ENCODE results near the gene GADD45B. TPM values are rescaled to one million over a fixed set of nuclear protein-coding genes. Genes with fewer than 3 reads are reported as not detected.
"Not testable (repeated sequence)": the region's sequence is repeated elsewhere in the genome, so short reads cannot be mapped to it uniquely, and the experiment has no call there.

GADD45B gene
- polyA plus RNA-seq, 1 donor from 2014 or later, result 98.0 TPM

DNA sequence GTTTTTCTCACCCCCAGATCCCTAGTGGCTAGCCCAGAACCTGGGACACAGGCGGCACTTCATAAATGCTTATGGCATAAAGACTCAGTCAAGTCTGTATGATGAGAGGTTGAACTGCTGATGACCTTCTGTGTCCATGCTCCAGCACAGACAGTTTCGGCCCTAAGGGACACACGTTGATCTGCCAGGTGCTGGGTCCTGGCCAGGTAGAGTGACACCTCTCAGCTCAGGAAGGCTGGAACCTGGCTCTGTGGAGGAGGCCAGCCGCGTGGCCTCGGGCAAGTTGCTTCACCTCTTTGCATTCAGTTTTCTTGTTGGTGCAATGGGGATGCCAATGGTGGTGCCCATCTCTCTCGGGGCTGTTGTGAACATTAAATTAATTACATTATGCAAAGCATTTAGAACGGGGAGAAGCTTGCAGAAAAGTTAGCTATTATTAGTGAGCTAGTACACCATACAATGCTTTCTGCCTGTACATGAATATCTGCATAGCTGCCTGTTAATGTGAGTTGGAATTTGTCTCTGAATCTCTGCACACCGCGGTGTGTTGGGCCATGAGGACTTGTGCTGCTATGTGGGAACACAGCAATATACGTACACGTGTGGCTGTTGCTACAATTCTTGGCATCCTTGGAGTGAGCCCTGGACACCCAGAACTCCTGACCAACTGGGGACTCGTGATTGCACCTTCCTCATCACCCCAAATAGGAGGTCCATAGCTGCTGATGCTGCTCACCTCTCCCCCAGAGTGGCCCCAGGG, 8.4 kb downstream of the GADD45B start:
- H3K36me3 Mint-ChIP-seq, result peaks cover 3% of the 10 kb centered on the region
- peak overlapping the region in 1 of 4 donors; percentile 36 for H3K4me3 Mint-ChIP-seq
- peak overlapping the region; percentile 17 to 86 (median 45) for H3K27ac Mint-ChIP-seq

DNA sequence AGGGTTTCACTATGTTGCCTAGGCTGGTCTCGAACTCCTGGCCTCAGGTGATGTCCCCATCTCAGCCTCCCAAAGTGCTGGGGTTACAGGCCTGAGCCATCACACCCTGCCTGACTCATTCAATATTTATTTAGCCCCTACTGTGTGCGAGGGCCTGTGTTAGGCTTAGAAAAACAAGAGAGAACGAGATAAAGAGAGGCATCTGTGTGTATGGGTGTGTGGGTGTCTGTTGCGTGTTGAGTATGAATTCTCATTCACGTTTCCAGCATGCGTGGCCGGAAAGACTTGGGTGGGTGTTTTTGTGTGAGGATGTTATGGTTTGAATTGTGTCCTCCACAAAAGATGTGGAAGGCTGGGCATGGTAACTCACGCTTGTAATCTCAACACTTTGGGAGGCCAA, 9.5 kb downstream of the GADD45B start:
- Mint-ChIP-seq H3K9me3 (peaks cover 0 to 6% (median 5%) of the 10 kb centered on the region in 3 donors), H3K27ac (peak overlapping the region; percentile 45 to 87 (median 73)), H3K4me3 (no peak overlapping the region), H3K36me3 (peaks cover 3% of the 10 kb centered on the region), H3K27me3 (peaks cover 17% of the 10 kb centered on the region), H3K4me1 (peaks cover 9 to 22% (median 21%) of the 10 kb centered on the region in 3 donors)

More for the DNA sequence above, 8.4 kb downstream of the GADD45B start:
- Mint-ChIP-seq H3K4me1 (peaks cover 9 to 23% (median 15%) of the 10 kb centered on the region in 3 donors), H3K9me3 (peaks cover 0 to 6% (median 5%) of the 10 kb centered on the region in 3 donors), H3K27me3 (peaks cover 11% of the 10 kb centered on the region)

DNA sequence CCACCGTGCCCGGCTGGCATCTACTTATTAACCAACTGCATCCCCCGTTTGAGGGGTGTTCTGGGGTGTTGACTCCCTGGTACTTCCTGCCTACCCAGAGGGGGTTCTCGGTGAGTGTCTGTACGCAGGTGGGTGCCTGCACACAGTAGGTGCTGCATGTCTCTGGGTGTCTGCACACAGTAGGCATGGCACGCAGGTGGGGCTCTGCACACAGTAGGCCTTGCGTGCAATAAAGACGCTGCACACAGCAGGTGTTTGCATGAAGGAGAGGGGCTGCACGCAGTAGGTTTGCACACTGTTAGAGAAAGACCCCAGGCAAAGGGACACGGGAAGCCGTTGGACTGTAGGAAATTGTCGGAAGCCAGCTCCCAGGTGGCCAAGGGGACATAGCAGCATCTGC, 11.2 kb downstream of the GADD45B start:
- H3K36me3 Mint-ChIP-seq, result peaks cover 2% of the 10 kb centered on the region
- H3K4me1 Mint-ChIP-seq, result peaks cover 19 to 31% (median 27%) of the 10 kb centered on the region in 3 donors
- H3K4me3 Mint-ChIP-seq, result peak overlapping the region in 2 of 4 donors; percentile 27 to 49
- peaks cover 0 to 6% (median 5%) of the 10 kb centered on the region in 3 donors for H3K9me3 Mint-ChIP-seq
- peaks cover 28% of the 10 kb centered on the region for H3K27me3 Mint-ChIP-seq
- peak overlapping the region in 1 of 3 donors; percentile 87 for H3K27ac Mint-ChIP-seq

DNA sequence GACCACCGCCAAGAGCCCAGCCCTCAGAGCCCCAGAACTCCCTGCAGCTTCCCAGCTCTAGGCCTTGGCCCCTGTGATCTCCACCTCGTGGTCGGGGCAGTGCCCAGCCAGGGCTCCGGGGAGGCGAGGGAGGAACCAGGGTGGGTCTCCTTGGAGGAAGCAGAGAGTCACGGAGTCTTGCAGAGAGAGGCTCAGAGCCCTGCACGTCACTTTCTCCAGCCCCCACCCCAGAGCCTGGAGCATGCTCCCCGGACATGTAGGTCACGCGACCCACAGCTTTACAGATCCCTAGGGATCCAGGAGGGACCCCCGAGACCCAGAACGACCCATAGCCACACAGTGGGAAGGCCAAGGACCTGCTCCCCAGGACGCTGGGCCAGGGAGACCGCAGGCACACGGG, 11.9 kb downstream of the GADD45B start:
- Mint-ChIP-seq H3K4me1 (peaks cover 19 to 31% (median 27%) of the 10 kb centered on the region in 3 donors), H3K4me3 (peak overlapping the region in 2 of 4 donors; percentile 16 to 60), H3K36me3 (peaks cover 2% of the 10 kb centered on the region), H3K27ac (peak overlapping the region; percentile 73 to 87 (median 81)), H3K27me3 (peaks cover 31% of the 10 kb centered on the region), H3K9me3 (peaks cover 0 to 6% (median 5%) of the 10 kb centered on the region in 3 donors)

DNA sequence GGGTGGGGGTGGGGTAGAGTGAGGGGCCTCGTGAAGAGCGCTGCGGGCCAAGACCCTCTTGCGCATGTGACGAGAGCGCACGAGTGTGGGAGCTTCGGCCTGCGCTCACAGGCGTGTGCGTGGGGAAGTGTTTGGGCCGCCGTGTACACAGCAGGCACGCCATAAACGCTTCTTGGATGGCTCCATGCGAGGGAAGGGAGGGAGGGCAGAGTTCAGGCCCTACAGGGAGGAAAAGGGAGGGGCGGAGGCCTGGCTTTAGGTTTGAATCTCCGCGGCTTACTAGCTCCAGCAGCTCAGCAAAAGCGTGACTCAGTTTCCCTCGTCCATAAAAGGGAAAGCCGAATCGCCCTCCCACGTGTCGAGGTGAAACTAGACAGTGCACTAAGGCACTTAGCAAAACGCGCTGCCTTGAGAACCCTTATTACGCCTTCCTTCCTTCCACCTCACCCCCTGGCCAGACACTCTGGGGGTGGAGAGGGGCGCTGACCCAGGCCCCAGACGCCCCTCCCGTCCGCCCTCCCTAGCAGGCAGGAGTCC, 12.5 kb downstream of the GADD45B start:
- Mint-ChIP-seq H3K4me3 (peak overlapping the region in 3 of 4 donors; percentile 30 to 63 (median 34)), H3K36me3 (peaks cover 2% of the 10 kb centered on the region), H3K27me3 (peaks cover 31% of the 10 kb centered on the region), H3K4me1 (peaks cover 19 to 31% (median 27%) of the 10 kb centered on the region in 3 donors), H3K27ac (peak overlapping the region; percentile 31 to 81 (median 50)), H3K9me3 (peaks cover 0 to 6% (median 5%) of the 10 kb centered on the region in 3 donors)

DNA sequence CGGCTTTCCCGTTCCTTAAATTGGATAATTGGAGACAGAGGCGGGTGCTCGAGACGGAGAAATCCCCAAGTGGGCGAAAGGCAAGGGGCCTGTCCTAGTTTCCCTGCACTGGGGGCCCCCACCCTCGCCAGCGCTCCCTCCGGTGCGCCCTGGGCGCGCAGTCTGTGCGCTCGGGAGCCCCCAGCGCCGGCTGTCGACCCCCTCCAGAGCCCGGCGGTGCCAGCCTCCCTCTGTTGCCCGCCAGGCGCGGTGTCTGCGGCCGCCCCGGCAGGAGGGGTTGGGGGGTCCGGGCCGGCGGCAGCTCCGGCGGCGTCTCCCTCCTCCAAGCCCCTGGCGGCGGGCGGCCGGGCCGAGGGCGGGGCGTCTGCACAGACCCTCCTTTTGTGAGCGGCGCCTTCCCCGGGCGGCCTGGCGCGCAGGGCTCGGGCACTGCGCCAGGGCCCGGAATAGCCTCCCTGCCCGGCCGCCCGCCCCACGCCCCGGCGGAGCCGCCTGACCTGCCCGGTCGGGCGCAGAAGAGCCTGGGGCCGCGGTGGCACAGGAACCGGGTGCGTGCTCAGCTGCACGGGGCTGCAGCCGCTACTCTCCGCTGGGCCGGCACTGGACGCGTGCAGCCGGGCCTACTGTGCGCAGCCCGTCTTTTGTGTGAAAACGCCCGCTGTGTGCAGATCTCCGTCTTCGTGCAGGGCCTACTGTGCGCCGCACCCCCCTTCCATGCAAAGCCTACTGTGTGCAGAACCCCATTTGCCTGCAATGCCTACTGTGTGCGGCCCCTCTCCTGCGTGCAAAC, 13.2 kb downstream of the GADD45B start:
- Mint-ChIP-seq H3K27me3 (peaks cover 31% of the 10 kb centered on the region), H3K4me1 (peaks cover 24 to 36% (median 29%) of the 10 kb centered on the region in 3 donors), H3K36me3 (peaks cover 2% of the 10 kb centered on the region), H3K27ac (peak overlapping the region; percentile 31 to 81 (median 70)), H3K4me3 (peak overlapping the region in 3 of 4 donors; percentile 42 to 65 (median 63)), H3K9me3 (peaks cover 0 to 1% (median 0%) of the 10 kb centered on the region in 3 donors)

DNA sequence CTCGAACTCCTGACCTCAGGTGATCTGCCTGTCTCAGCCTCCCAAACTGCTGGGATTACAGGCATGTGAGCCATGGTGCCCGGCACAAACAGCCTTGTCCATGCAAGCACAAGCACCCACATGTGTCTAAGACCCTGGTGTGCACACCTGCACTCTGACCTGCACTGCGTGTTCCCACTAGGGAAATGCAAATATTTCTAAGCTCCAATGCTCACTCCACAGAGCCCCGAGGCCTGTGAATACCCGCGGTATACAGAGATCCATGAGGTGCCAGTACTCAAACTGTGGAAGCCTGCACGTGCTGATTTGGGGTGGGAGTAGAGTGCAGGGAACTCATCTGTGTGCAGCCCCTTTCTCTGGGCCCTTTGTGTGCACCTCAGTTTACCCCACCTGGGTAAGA, 14.7 kb downstream of the GADD45B start:
- H3K4me3 Mint-ChIP-seq, result peak overlapping the region in 3 of 4 donors; percentile 41 to 60 (median 54)
- H3K36me3 Mint-ChIP-seq, result peaks cover 2% of the 10 kb centered on the region
- peak overlapping the region; percentile 53 to 95 (median 91) for H3K27ac Mint-ChIP-seq
- H3K4me1 Mint-ChIP-seq, result peaks cover 24 to 33% (median 27%) of the 10 kb centered on the region in 3 donors
- peaks cover 0 to 1% (median 0%) of the 10 kb centered on the region in 3 donors for H3K9me3 Mint-ChIP-seq
- H3K27me3 Mint-ChIP-seq, result peaks cover 35% of the 10 kb centered on the region

DNA sequence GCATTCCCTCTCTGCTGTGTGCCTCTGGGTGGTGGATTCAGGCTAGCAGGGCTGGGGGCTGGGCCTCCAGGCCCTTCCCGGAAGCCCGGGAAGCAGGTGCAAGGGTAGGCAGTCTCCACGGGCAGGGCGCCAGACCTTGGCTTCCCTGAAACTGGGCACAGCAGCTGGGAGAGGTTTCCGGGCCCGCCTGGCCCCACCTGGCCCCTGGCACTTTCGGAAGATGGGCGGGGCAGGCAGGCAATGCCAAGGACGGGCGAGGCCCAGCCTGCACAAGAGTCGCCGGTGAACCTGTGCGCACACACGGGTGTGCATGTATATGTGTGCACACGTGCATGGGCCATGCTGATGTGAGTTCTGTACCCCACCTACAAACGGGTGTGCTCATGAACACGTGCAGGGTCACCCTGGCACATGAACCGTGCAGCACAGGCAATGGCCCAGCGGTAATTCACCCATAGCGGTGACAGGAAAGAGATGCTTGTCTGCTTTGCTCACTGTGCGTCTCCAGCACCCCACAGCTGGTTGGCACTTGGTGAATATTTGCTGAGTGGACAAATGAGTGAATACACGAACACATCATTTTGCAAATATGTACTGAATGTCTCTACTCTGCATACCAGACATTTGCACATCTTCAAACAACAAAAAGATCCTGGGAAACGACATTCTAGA, 15.3 kb downstream of the GADD45B start:
- Mint-ChIP-seq H3K4me1 (peaks cover 20 to 30% (median 21%) of the 10 kb centered on the region in 3 donors), H3K27ac (peak overlapping the region in 2 of 3 donors; percentile 91 to 95), H3K4me3 (peak overlapping the region; percentile 48 to 85 (median 69)), H3K9me3 (peaks cover 0 to under 1% (median 0%) of the 10 kb centered on the region in 3 donors), H3K27me3 (peaks cover 33% of the 10 kb centered on the region), H3K36me3 (peaks cover 2% of the 10 kb centered on the region)

DNA sequence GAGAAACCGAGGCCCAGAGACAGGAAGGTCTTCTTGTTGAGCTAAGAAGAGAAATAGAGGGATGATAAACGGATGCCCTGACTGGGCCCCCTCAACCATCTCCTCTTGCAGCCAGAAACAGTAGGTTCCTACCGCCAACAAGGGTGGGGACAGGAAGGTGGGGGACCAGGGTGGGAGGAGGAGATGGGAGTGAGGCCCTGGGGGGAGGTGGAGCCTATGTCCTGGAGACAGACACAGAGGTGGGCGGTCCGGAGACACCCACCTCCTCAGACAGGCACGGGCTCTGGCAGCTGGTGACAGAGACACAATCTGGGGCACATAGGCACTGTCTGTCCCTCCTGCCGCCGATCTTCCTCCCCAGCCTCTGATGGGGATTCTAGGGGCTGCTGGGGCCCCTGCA, 16.9 kb downstream of the GADD45B start:
- peak overlapping the region in 2 of 3 donors; percentile 63 to 67 for H3K27ac Mint-ChIP-seq
- peak overlapping the region in 3 of 4 donors; percentile 25 to 34 (median 29) for H3K4me3 Mint-ChIP-seq
- peaks cover 2% of the 10 kb centered on the region for H3K36me3 Mint-ChIP-seq
- no peaks in the 10 kb centered on the region for H3K9me3 Mint-ChIP-seq
- peaks cover 30% of the 10 kb centered on the region for H3K27me3 Mint-ChIP-seq
- peaks cover 15 to 30% (median 21%) of the 10 kb centered on the region in 3 donors for H3K4me1 Mint-ChIP-seq

DNA sequence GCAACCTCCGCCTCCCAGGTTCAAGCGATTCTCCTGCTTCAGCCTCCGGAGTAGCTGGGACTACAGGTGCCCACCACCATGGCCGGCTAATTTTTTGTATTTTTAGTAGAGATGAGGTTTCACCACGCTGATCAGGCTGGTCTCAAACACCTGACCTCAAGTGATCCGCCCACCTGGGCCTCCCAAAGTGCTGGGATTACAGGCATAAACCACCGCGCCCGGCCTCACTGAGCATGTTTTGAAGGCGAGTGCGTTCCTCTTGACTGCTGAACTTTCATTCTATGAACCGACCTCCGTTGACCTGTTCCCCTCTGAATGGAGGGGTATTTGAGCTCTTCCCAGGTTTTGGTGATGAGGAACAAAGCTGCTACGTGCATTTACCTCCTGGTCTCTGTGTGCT, 17.5 kb downstream of the GADD45B start:
- not testable (repeated sequence) for H3K9me3 Mint-ChIP-seq, H3K36me3 Mint-ChIP-seq
- Mint-ChIP-seq H3K27ac (peak overlapping the region; percentile 9 to 89 (median 39)), H3K4me3 (peak overlapping the region; percentile 23 to 81 (median 74)), H3K4me1 (peaks cover 15 to 30% (median 21%) of the 10 kb centered on the region in 3 donors), H3K27me3 (peaks cover 30% of the 10 kb centered on the region)

DNA sequence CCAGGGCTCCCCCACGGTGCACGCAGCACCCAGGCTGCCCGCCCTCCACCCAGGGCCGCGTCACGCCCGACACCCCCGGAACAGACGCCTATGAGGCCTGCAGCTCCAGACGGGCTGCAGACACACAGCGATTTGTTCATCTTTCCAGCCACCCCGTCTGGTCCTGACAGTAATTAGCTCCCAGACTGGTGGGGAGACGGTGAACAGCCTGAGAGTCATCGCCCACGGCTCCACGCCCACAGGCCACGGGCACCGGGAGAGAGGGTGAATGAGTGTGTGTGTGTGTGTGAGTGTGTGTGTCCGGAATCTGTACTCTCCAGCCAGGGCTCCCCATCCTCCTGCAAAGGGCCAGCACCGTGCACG, 18.1 kb downstream of the GADD45B start:
- peak overlapping the region; percentile 81 to 83 (median 81) for H3K4me3 Mint-ChIP-seq
- H3K36me3 Mint-ChIP-seq, result peaks cover 2% of the 10 kb centered on the region
- H3K4me1 Mint-ChIP-seq, result peaks cover 15 to 28% (median 18%) of the 10 kb centered on the region in 3 donors
- peak overlapping the region in 2 of 3 donors; percentile 83 to 89 for H3K27ac Mint-ChIP-seq
- peaks cover 26% of the 10 kb centered on the region for H3K27me3 Mint-ChIP-seq
- H3K9me3 Mint-ChIP-seq, result no peaks in the 10 kb centered on the region

DNA sequence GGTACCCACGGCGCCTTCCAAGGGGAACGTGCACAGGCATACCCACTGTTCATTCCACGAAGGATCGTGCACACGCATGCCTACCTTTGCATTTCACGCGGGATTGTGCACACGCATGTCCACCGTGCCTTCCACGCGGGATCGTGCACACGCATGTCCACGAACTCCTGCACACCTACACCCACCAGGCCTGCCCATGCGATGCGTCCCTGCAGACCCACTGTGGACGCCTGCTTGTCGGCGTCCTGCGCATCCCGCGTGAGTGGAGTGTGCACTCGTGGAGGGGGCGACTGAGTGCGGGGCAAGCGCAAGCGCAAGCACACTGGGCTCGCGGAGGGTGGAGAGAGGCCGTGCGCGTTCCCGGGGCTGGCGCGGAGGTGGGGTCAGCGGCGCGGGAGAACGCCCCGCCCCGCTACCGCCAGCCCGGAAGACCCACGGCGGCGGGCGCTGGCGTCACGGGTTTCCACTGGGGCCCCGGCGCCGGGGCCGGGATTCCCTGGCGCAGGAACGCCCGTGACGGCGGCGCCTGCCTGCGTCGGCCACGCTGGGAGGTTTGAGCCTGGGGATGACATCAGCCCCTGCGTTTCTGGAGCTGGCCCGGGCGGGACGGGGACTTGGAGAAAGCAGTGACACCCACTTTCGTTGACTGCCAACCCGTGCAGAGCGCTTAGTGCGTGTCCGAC, 18.7 kb downstream of the GADD45B start:
- Mint-ChIP-seq H3K36me3 (peaks cover 2% of the 10 kb centered on the region), H3K27ac (peak overlapping the region in 2 of 3 donors; percentile 83 to 89), H3K4me1 (peaks cover 15 to 25% (median 16%) of the 10 kb centered on the region in 3 donors), H3K27me3 (peaks cover 23% of the 10 kb centered on the region), H3K4me3 (peak overlapping the region; percentile 79 to 83 (median 81)), H3K9me3 (no peaks in the 10 kb centered on the region)

DNA sequence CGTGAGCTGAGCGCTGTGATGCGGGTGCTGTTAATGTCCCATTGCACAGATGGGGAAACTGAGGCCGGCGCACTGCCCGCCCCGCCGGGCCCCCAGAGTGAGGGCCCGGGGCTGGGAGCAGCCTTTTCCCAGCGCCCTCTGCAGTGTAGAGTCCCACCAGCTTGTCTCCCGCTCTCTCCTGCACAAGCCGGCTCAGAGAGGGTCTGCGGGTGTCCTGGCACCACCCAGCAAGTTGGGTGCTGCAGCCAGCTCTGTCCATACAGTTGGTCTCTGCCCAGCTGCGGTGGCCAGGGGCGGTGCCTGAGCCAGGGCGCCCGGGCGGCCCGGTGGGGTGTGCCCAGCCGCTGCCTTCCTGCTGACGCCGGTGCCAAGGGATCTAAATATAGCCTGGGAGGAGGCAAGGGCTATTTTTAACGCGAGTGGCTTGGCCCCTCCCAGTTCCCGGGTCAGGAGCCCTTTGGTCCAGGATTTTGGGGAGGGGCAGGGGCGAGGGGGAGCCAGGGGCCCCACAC, 19.3 kb downstream of the GADD45B start:
- H3K27ac Mint-ChIP-seq, result no peak overlapping the region
- H3K4me3 Mint-ChIP-seq, result peak overlapping the region; percentile 65 to 81 (median 75)
- peaks cover 2% of the 10 kb centered on the region for H3K36me3 Mint-ChIP-seq
- H3K4me1 Mint-ChIP-seq, result peaks cover 14 to 22% (median 15%) of the 10 kb centered on the region in 3 donors
- peaks cover 25% of the 10 kb centered on the region for H3K27me3 Mint-ChIP-seq
- no peaks in the 10 kb centered on the region for H3K9me3 Mint-ChIP-seq
